PC-3 (cell line): ENCODE measurements around the gene MKKS. TPM values are rescaled to one million over a fixed set of nuclear protein-coding genes. Genes with fewer than 3 reads are reported as not detected.

ENCODE experiments used
- ATAC-seq: fragments of 200-7000 bp; cut with Tn5 transposase; 2 replicates; pipeline ENCODE4 v1.9.1; 2020; ENCODE audit warnings: mild to moderate bottlenecking, moderate library complexity
- BruUV-seq: library from RNA; stranded (reverse); fragments of 400-500 nt; replicated peaks from 2 replicates; lab custom pipeline; 2021; lab: Mats Ljungman, UMichigan
- CTCF ChIA-PET: fragments of 300-600 bp; sonication (Branson Sonifier 250); formaldehyde crosslinking; loops from one replicate; lab custom pipeline; 2022; ENCODE audit warnings: antibody characterized with exemption; lab: Charles Lee
- POLR2A ChIA-PET: fragments of 300-600 bp; sonication (Branson Sonifier 250); formaldehyde crosslinking; loops from one replicate; lab custom pipeline; 2022; ENCODE audit warnings: antibody characterized with exemption; ENCODE audit not compliant: unreplicated experiment; lab: Charles Lee
- DNase-seq: peaks from one replicate; pipeline ENCODE4 v3.0.0-alpha.2; 2015
- H2AFZ ChIP-seq: fragments of 300-600 bp; sonication (generic); 2 replicates; pipeline ENCODE4 v1.6.0; 2016; ENCODE audit warnings: antibody characterized with exemption, low read length
- H3F3A ChIP-seq: fragments of 300-600 bp; sonication (generic); one replicate; pipeline ENCODE4 v1.6.0; 2017; ENCODE audit warnings: antibody characterized with exemption, low read length, control low read depth, mild to moderate bottlenecking; ENCODE audit not compliant: unreplicated experiment
- H3K27ac ChIP-seq: fragments of 300-600 bp; sonication (generic); 2 replicates; pipeline ENCODE4 v1.5.1; 2016; ENCODE audit warnings: mild to moderate bottlenecking, low read length
- H3K27me3 ChIP-seq: fragments of 300-600 bp; sonication (generic); 2 replicates; pipeline ENCODE4 v1.6.1; 2016; ENCODE audit warnings: low read length, mixed read lengths
- H3K36me3 ChIP-seq: fragments of 300-600 bp; sonication (generic); 2 replicates; pipeline ENCODE4 v1.6.1; 2016; ENCODE audit warnings: low read depth, mixed run types, low read length, mixed read lengths
- H3K4me1 ChIP-seq: fragments of 300-600 bp; sonication (generic); 2 replicates; pipeline ENCODE4 v1.5.1; 2016; ENCODE audit warnings: low read length; ENCODE audit not compliant: insufficient read depth
- H3K4me2 ChIP-seq: fragments of 300-600 bp; sonication (generic); 2 replicates; pipeline ENCODE4 v1.6.0; 2016; ENCODE audit warnings: low read length
- H3K4me3 ChIP-seq: fragments of 300-600 bp; sonication (generic); 2 replicates; pipeline ENCODE4 v1.5.1; 2016; ENCODE audit warnings: mild to moderate bottlenecking, low read length, mixed read lengths
- H3K79me2 ChIP-seq: fragments of 300-600 bp; sonication (generic); 2 replicates; pipeline ENCODE4 v1.6.1; 2017; ENCODE audit warnings: low read length, mixed read lengths
- H3K9ac ChIP-seq: fragments of 300-600 bp; sonication (generic); 2 replicates; pipeline ENCODE4 v1.6.0; 2016; ENCODE audit warnings: mild to moderate bottlenecking, low read length
- H3K9me2 ChIP-seq: fragments of 300-600 bp; sonication (generic); replicated peaks from 2 replicates; pipeline ENCODE4 v1.6.1; 2016; ENCODE audit warnings: mixed run types, low read length, mixed read lengths
- H3K9me3 ChIP-seq: fragments of 300-600 bp; sonication (generic); 2 replicates; pipeline ENCODE4 v1.6.1; 2016; ENCODE audit warnings: low read length, mixed read lengths
- H4K20me1 ChIP-seq: fragments of 300-600 bp; sonication (generic); 2 replicates; pipeline ENCODE4 v1.6.1; 2016; ENCODE audit warnings: low read length, mixed read lengths
- CTCF ChIP-seq: fragments of 300-600 bp; sonication (generic); conservative IDR thresholded peaks from 2 replicates; pipeline ENCODE4 v1.5.1; 2017; ENCODE audit warnings: antibody characterized with exemption, low read depth, mild to moderate bottlenecking, low read length
- EZH2 ChIP-seq: fragments of 300-600 bp; sonication (generic); IDR thresholded peaks from one replicate; pipeline ENCODE4 v1.6.1; 2017; ENCODE audit warnings: antibody characterized with exemption, mild to moderate bottlenecking, low read length; ENCODE audit not compliant: unreplicated experiment
- EZH2phosphoT487 ChIP-seq: fragments of 300-600 bp; sonication (generic); IDR thresholded peaks from 2 replicates; pipeline ENCODE4 v1.6.1; 2018; ENCODE audit warnings: mild to moderate bottlenecking, antibody characterized with exemption, low read length, borderline replicate concordance
- intact Hi-C: fragments of 100-400 bp; cut with micrococcal nuclease; formaldehyde crosslinking; loops from 2 replicates; pipeline ENCODE4 v1.9.0; 2023
- total RNA-seq: library from RNA; depleted of rRNA; stranded (reverse); fragments of >200 nt; gene quantifications from 2 replicates; pipeline ENCODE4 v1.2.3, GENCODE V29; 2014

The MKKS gene
- total RNA-seq, 1 experiment from 2014 or later: 13.6 TPM

GRCh38 chr20:10357061-10357708 lies 76.8 kb downstream of the MKKS start:
- H3K4me1 ChIP-seq: no peaks in the 10 kb centered on the region
- H3K9me3 ChIP-seq: no peaks in the 10 kb centered on the region
- no peak for TF ChIP-seq EZH2
- TF ChIP-seq CTCF: no peak
- no peak for TF ChIP-seq EZH2phosphoT487
- no peaks in the 10 kb centered on the region for H3F3A ChIP-seq
- H3K4me2 ChIP-seq: no peak overlapping the region
- ATAC-seq (no peak), DNase-seq (no peak)
- CTCF ChIA-PET: no interaction called here
- peaks cover 18% of the 10 kb centered on the region for H3K27me3 ChIP-seq
- no peaks in the 10 kb centered on the region for H3K79me2 ChIP-seq
- H3K4me3 ChIP-seq: no peak overlapping the region
- H2AFZ ChIP-seq: no peak overlapping the region
- no peaks in the 10 kb centered on the region for H3K9me2 ChIP-seq
- H3K27ac ChIP-seq: no peak overlapping the region
- H3K36me3 ChIP-seq: no peaks in the 10 kb centered on the region
- H3K9ac ChIP-seq: no peak overlapping the region
- no peaks in the 10 kb centered on the region for H4K20me1 ChIP-seq
- no TSS peak for BruUV-seq
- POLR2A ChIA-PET: no interaction called here
- intact Hi-C loops: no loop called here

GRCh38 chr20:10356628-10357027 lies 77.4 kb downstream of the MKKS start:
- TF ChIP-seq EZH2phosphoT487 (no peak), EZH2 (no peak), CTCF (no peak)
- no TSS peak for BruUV-seq
- Histone ChIP-seq H3F3A (no peaks in the 10 kb centered on the region), H3K9ac (no peak overlapping the region), H3K4me1 (no peaks in the 10 kb centered on the region), H3K9me2 (no peaks in the 10 kb centered on the region), H3K27me3 (peaks cover 12% of the 10 kb centered on the region), H3K4me2 (no peak overlapping the region), H3K27ac (no peak overlapping the region), H4K20me1 (no peaks in the 10 kb centered on the region), H3K36me3 (no peaks in the 10 kb centered on the region), H2AFZ (no peak overlapping the region), H3K79me2 (no peaks in the 10 kb centered on the region), H3K9me3 (no peaks in the 10 kb centered on the region), H3K4me3 (no peak overlapping the region)
- DNase-seq (no peak), ATAC-seq (no peak)
- intact Hi-C loops: no loop called here
- ChIA-PET POLR2A (no interaction called here), CTCF (no interaction called here)
